Mucosa of gallbladder (tissue), 1 donor: ENCODE data around the gene CMTM8. TPM values are rescaled to one million over a fixed set of nuclear protein-coding genes. Genes with fewer than 3 reads are reported as not detected.

ENCODE experiments used
- DNase-seq: peaks from one replicate; pipeline ENCODE4 v3.0.0-alpha.2; 2020; ENCODE audit warnings: low spot score
- total RNA-seq: library from RNA; stranded (reverse); gene quantifications from one replicate; pipeline ENCODE4 v1.2.1, GENCODE V29; 2021
- donor health status: DM: no; HTN: no; CAD: no.

Gene CMTM8
- total RNA-seq, 1 donor from 2014 or later = 6.0 TPM

DNA sequence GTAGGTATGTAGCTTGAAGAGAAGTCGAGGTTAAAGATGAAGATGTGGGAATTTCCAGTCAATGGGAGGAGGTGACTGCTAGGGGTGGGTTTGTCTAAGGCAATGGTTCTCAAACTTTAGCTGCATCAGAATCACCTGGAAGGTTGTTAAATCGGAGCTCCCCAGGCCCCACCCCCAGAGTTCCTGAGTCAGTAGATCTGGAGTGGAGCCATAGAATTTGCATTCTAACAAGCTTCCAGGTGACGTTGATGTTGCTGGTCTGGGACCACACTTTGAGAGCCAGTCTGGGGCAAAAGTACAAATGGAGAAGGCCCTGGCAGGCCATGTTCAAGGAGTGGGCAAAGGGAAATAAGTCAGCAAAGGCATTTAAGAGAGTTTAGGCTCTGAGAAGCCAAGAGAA lies 69.1 kb downstream of the CMTM8 start:
- no peak for DNase-seq

DNA sequence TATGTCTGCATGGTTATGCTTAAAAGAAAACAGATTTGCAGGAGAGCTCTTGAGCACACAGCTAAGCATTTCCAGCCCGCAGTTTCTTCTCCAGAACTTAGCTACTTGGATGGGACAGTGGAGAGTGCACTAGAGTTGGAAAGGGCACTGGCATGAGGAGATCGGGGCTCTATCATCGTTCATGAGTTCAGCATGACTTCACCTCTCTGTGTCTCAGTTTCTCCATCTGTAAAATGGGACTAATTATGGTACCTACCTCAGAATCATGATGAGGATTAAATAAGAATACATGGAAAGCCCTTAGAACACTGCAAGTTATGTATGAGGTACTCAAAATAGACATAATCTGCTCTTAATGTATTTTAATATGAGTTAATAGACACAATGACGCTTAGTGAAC lies 69.9 kb downstream of the CMTM8 start:
- no peak for DNase-seq

DNA sequence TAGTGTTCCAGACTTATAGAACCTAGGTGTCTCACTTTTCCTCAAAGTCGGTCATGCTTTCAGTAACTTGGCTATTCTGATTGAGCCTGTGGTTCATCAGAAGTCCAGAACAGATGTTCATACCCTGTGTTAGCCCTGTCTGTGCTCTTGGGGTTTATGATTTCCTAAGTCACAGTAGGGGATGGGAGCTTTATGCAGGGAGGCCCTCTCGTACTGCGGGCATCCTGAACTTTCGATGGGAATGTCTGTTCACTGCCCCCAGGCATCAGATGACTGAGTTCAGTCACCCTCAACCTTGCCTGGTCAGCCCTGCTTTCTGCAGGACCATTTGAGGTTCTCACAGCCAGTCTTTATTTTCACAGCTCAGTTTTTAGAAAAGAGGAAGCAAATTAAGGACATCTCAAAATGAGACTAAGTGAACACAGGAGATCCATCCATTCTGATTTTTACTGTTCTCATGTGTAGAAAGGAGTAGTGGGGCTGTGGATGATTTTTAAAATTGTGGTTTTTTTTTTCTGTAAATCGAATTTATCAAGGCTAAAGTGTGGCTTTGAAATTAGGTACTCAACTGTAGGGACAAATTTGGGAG lies 71.3 kb downstream of the CMTM8 start:
- DNase-seq = no peak

DNA sequence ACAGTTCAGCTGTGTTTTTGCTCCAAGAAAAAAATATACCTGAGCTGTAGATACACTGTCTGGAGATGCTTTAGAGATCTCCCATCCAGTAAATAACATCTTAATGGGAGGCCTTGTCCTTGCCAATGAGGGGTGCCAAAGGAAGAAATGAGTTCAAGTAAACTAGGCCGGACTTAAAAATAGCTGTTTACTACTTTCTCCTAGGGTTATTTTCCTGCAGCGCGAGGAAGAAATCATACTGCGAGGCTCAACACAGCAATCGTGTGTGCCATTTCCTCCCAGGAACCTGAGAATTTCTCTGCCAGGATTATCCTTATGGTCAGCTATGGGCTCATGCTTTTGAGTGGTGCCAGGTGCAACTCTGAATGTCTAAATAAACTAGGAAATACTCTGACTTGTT lies 71.9 kb downstream of the CMTM8 start:
- DNase-seq = no peak

DNA sequence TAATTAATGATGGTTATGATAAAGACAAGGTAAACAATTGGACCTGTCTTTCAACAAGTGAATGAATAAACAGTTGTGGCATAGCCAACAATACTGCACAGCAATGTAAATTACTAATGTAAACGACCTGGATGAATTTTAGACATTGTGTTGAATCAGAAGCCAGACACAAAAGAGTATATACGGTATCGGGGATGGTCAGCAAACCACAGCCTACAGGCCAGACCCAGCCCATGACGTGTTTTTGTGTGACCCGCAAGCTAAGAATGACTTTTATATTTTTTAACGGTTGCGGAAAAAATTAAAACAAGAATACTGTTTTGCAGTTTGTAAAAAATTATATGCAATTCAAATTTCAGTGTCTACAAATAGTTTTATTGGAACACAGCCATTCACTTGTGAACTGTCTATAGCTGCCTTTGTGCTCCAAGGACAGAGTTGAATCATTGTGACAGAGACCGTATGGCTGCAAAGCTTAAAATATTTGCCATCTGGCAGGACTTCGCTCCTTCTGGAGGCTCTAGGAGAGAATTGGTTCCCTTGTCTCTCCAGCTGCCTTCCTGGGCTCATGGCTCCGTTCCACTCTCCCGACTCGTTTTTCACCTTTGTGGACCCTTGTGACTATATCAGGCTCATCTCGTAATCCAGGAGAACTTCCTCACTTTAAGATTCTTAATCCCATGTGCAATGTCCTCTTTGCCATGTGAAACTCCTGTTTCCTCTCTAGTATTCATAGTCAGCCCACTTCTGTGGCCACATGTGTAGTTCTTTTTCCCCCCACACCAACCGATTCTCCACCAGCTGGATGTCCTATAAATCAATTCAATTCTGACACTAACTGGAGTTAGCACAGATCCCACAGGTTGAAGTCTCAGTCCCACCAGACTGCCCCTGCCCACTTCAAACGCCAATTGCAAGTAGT lies 72.7 kb downstream of the CMTM8 start:
- DNase-seq = no peak

DNA sequence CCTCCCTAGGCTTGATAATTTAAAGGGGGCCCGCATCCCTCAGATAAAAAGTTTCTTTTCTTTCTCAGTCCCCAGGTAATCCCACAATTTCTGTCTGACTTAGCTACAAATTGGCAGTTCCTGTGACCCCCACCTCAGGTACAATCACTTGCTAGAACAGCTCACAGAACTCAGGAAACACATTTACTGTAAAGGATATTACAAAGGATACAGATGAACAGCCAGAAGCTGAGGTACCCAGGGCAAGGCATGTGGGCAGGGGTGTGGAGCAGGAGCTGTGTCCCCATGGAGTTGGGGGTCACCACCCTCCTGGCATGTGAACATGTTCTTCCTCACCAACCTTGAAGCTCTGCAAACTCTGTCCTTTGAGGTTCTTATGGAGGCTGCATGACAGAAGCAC lies 73.8 kb downstream of the CMTM8 start:
- no peak for DNase-seq

DNA sequence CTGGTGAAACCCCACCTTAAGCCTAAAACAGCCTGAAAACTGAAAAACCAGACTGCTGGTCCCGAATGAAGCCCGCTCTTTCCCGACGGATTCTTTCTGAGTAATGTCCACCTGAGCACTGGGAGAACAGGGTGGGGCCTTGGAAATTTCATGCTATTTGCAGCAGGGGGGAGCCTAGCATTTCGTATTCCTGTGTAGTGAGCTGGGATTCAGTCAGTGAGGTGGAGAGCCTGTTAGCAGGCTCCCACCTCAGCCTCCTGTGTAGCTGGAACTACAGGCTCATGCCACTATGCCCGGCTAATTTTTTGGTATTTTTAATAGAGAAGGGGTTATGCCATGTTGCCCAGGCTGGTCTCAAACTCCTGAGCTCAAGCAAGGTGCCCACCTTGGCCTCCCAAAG lies 74.7 kb downstream of the CMTM8 start:
- no peak for DNase-seq

DNA sequence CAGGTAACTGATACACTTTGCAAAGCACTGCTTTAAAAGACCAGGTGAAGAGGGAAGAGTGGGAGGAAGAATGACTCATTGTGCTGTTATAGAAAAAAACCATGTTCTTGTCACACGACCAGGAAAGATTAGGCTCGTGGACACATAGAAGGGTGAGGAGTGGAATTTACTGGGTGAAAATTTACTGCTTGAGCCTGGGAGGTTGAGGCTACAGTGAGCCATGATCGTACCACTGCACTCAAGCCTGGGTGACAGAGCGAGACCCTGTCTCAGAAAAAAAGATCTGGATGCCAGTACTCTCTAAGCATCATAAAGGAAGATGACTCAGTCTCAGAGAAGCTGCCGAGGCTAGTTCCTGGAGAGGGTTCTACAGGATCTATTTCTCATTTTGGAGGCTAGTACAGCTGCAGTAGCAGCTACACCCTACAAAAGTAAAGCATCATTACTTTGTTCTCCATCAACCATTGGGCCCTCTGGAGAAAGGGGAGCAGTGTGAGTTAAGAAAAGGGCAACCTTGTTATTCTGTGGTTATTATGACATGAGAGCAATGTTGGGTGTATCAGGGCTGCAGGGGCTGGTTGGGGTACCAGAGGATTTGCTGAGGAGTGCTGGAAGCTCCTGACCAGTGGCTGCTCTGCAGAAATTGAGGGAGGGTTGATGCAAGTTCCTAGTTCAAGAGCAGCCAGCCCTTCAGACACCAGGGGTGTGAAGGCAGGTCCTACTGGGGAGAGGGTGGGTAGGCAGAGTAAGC lies 75.4 kb downstream of the CMTM8 start:
- no peak for DNase-seq

DNA sequence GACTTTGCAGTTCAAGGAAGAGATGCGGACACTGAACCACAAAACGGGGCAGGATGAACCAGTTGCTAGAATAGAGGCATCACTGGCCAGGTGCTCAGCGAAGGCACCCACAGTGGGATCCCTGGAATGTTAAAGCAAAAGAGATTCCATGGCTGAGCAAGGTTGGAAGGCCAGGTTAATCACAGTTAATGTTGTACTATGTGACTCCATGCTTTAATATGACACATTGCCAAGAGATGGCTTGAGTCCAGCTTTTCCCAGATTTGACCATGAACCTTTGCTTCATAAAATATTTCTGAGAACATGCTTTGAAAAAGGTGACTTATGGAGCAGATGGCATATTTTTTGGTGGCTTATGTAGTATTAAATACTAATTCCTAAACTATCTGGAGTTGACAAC lies 77.0 kb downstream of the CMTM8 start:
- no peak for DNase-seq

DNA sequence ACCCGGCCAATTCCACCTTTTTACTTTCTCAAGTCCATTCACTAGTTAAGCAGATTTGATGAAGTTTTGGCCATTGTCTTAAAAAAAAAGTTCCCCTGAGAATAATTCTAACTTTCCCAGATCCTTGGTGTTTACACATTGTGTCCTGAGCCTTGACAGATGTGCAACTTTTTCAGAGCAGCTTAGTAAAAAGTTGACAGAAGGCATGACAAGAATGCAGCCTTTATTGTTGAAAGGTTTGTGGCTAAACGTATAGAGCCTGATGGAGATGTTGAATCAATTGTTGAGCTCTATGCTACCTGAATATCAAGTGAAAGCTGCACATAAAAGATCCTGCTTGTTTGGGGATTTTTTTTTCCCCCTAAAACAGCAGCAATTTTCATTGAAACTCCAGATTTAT lies 77.8 kb downstream of the CMTM8 start:
- DNase-seq = no peak

DNA sequence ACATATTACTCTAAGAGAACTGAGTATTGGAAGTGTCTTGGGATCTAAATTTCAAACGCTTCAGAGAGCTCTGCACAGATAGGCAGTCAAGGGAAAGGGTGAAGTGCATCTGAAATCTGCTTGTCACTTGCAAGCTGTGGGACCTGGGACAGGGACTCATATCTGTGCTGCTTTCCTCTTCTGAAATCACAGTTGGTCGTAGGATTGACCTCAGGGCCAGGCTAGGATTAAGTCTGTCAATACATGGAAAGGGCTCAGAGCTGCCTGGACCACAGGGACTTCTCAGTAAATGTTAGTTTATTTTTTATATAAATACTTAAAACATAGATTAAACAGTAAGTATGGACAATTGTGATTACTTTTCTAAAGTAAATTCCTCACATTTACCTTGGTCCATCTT lies 78.5 kb downstream of the CMTM8 start:
- DNase-seq = no peak

DNA sequence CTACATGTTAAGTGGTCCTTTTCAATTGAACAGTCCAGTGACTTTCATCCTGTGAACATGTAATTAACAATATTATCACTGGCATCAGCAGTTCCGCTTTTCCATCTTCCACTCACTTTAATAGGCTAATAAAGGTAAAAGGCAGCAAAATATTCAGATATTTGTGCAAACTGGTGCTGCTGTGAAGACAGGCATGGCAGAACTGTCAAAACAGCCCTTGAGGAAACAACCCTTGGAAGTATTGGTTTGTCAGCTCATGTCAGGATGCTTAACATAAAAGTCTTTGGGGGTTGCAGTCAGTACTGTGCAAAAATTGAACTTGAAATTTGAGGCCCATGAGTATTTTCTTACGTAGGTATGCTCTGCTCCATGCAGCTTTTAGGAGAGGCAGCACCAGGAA lies 81.1 kb downstream of the CMTM8 start:
- DNase-seq = no peak

DNA sequence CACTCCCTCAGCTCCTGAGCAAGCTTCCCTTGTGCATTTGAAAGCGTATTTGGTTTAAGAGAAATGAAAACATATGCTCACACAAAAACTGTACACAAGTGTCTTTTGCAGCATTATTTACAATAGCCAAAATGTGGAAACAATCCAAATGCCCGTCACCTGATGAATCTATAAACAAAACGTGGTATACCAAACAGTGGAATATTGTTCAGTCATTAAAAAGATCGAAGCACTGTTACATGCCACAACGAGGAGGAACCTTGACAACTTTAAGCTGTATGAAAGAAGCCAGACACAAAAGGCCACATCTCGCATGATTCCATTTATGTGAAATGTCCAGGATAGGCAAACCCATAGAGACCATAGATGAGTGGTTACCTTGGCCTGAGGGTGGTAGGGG lies 81.6 kb downstream of the CMTM8 start:
- no peak for DNase-seq

DNA sequence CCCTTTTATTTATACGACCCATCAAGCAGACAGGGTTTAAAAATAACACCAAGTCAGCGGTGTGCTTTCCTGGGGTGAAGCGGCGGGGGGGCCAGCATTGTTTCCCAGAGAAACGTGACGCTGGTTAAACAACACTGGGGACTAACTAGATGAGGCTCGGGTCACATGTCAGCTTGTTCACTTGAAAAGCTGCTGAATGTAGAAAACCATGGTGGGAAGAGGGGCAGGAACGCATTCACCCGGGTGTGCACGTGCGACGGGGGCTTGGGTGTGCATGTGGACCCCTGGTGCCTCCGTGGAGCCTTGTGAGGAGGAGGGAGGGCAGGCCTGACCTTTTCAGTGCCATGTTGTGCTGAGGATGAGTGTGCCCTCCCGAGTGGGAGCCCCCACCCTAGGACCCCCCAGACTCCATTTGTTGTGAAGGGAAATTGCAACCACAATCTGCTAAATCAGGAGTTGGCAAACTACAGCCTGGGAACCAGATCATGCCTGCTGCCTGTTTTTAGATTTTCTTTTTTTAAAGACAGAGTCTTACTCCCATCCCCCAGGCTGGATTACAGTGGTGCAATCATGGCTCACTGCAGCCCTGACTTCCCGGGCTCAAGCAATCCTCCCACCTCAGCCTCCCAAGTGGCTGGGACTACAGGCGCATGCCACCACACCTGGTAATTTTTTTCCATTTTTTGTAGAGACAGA lies 82.8 kb downstream of the CMTM8 start:
- DNase-seq = no peak

DNA sequence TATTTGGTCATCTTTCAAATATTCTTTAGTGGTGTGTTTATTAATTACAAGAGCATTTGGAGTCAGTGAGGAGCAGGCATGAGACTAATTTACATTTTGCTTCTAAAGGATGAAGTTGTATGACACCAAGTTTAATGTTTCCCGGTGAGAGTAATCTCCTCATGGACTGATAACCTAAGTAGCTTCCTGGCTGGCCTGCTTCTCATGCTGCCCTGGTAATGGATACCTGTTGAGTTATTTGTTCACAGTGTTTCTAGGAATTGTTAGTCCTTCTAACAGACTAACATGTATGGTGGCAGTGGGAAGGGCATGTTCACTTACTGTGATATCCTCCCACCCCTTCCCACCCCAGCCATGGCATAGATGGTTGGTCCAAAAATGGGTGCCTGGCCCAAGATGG lies 83.8 kb downstream of the CMTM8 start:
- DNase-seq = no peak

DNA sequence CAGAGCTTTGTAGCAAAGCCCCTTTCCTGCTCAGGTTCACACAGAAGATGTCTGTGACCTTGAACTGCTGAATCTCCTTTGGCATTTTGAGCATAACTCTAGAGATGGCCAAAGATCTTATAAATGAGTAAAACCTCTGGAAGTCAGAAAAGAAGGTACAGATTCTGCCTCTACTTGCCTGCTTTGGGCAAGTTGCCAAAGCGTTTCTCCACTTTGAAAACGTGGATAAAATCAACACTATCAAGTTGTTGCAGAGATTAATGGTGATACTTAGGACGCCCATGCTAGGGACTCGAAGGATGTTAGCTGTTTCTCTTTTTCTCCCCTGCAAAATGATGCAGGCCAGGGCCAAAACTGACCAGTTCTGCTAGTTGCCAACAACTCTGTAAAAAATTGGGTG lies 85.1 kb downstream of the CMTM8 start:
- DNase-seq = no peak

DNA sequence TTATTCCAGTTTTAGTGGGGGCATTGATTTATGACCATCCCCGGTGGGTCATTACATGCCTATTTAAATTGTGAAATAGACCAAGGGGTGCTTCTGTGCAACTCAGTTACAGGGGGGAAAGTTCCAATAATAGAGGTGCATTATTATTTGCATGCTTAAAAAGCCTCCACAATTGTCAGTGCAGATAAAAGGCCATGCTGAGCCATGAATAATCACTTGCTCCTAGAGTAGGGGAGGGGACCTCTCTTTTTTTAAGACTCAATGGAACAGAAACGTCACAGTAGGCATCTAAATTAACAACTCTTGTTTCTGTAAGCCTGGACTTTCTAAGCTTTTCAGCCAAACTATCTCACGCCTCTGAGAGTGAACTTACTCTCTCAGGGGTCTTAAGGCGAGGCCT lies 86.7 kb downstream of the CMTM8 start:
- DNase-seq = no peak

DNA sequence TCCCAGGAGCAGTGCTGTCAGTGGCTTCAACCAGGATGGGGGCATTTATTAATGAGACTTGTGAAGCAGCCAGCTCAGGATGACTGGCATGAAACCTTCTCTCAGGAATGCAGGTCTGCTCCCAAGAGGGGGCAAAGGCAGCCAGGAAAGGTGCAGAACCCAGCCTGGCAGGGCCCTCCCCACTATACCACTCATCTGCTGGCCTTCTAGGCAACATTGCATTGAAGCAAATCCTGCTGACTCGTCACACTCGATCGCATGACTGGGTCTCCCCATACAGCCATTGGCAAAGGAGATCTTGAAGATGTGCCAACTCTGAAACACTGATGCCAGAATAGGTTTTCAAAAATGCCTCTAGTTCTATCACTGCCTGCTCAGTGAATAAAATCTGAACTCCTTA lies 87.4 kb downstream of the CMTM8 start:
- DNase-seq = no peak

DNA sequence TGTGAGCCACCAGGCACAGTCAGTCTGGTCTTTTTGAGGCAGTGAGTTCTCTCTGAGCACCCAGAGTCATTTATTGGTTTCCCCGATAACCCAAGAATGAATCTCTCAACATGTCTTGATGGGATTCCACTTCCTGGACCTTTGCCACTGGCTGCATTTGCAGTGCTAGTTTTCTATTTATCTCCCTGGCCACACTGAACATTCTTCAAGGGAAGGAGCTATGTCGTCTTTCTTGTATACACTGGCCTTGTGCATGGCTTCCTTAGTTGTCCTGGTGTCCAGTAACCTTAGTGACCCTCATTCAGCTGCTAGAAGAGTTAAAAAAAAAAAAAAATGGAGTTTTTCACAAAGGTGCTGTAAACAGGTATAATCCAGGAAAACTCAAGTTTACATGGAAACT lies 88.3 kb downstream of the CMTM8 start:
- no peak for DNase-seq

DNA sequence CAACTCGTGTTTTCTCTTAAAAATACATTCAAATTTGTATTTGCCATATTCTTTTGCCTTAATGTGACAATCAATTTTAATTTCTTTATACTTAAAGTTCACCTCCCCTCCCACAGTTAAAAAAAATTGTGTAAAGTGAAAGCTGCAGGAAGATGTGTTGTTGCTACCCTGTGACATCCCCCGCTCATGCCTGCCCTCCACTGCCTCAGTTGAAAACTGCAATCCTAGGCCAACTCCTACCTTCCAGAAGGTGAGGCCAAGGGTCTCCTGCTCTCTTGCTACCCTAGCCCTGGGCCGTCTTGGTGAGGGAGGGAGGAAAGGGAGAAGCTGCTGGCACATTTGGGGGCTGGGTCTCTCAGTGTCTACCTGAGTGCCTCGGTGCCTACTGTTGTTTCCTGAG lies 96.2 kb downstream of the CMTM8 start:
- DNase-seq = no peak

DNA sequence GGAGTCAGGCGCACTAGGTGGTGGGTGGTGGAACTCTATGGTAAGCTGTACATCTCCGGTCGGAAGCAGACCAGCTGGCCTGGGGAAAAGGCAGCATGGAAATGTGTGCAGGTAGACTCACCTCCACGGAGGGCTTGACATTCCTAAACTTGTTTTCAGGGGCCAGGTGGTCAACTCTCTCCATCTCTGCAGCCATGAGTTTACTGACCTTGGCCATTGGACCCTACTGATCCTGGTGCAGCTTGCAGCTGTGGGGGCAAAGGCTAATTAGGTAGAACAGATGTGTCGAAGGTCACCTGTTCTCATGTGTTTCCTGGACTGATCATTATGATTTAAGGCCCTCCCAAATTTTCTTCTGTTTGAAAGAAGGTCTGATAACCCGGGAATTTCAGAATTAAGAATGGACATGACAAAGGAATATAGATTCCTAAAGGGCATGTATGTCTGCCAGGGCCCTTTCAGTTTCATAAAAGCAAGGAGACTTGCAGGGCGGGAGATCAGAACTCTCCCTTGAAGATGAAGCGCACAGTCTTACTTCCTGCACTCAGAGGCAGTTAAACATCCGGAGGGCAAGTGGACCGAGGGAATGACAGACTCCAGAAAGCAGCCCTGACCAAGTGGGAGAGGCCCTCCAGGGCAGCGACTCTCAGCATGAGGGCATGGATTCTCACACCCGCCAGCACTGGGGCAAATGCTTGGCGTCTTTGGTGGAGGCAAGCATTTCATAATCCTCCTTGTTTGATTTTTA lies 97.1 kb downstream of the CMTM8 start:
- DNase-seq = no peak

DNA sequence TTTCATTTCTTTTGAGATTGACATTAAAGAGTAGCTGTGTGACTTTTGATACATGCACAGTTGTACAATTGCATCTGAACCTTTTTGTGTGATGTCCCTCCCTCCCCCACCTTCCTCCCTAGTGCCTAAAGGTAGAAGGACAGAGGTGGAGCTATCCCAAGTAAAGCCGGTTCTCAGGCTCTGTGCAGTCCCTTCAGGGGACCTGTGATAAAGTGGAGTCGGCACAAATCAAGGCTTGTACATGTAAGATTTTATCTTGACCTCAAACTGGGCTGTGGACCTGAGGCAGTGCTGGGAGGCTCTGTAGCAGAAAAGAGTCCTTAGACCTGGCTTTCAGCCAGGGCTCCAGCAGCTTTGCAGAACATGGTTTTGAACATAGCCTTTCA lies 97.6 kb downstream of the CMTM8 start:
- no peak for DNase-seq
